Dedifferentiated amniotic fluid mesenchymal stem cell (primary cell): Measurements from ENCODE around the gene HIGD1A.

ENCODE experiments used
- DNase-seq: peaks from one replicate; pipeline ENCODE4 v3.0.0-alpha.2; 2016; ENCODE audit errors: extremely low spot score

The HIGD1A gene

GRCh38 chr3:42735019-42735418 is 69.3 kb downstream of the HIGD1A start:
- no peak for DNase-seq

- no peak for DNase-seq
Observed at GRCh38 chr3:42734263-42734860, 69.9 kb downstream of the HIGD1A start.

GRCh38 chr3:42733501-42734262 is 70.6 kb downstream of the HIGD1A start:
- no peak for DNase-seq
